ENCODE results near the gene PAGE2. TPM values are rescaled to one million over a fixed set of nuclear protein-coding genes. Genes with fewer than 3 reads are reported as not detected.
"Not testable (repeated sequence)": the region's sequence is repeated elsewhere in the genome, so short reads cannot be mapped to it uniquely, and the experiment has no call there.

PAGE2 gene, protein sequence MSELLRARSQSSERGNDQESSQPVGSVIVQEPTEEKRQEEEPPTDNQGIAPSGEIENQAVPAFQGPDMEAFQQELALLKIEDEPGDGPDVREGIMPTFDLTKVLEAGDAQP
- polyA plus RNA-seq (2013, experiment 1 of 4), result not detected
- polyA plus RNA-seq (2013, experiment 2 of 4), result not detected
- polyA plus RNA-seq (2013, experiment 3 of 4), result not detected
- polyA plus RNA-seq (2013, experiment 4 of 4), result not detected

DNA sequence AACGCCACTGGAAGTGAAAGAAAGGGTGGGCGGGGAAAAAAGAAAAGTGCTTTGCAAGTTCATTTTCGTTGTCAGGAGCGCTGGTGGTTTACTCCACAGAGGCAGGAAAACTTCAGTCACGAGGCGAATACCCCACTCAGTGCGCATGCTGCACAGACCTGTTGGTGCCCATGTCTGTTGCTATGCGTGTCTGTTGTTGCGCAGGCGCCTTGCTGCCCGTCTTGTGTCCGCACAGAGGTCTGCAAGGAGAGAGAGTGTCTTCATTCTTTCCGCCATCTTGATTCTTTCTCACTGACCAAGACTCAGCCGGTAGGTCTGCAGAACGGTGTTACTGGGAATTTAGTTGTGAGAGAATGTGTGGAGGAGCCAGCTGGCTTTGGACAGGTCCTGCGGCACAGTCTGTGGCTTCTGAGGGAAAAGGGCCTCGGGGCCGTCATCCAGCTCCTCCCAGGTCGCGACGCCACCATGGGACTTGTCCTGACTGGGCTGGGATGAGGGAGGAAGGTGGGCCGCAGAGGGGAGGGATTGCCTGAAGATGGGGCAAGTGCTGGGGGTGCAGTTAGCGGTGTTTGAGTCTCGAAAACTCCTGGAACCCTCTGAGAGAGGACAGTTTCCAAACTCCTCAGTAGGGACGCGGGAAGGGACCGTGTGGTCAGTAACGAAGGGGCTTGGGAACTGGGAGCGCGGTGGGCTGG is at the start of gene PAGE2:
Gene PAGE2, plus strand, starts transcription at position 224 of the 695 bp plus-strand sequence. CDS start 1,003 bp downstream, outside the sequence.
- no peak within 1 kb of the TSS for H3K4me3 ChIP-seq (ENCODE audit: insufficient read depth, low read depth, low read length)
- no peak within 1 kb of the TSS for H3K27ac ChIP-seq (ENCODE audit: insufficient read depth, low read depth, low read length, poor library complexity, severe bottlenecking)
- H3K27me3 ChIP-seq (ENCODE audit: control insufficient read depth, insufficient read depth, low read length, poor library complexity, severe bottlenecking), result no peaks in the 10 kb centered on the region
- H3K9me3 ChIP-seq (ENCODE audit: control insufficient read depth, low read length), result no peaks in the 10 kb centered on the region
- H3K36me3 ChIP-seq (ENCODE audit: control insufficient read depth, insufficient read depth, low read length), result no peaks in the 10 kb centered on the region
- 96 to 97% methylated on average over 28 to 30 of the region's 30 CpGs for WGBS, 2 experiments
- no peaks in the 10 kb centered on the region for H3K4me1 ChIP-seq (ENCODE audit: control insufficient read depth, insufficient read depth, low read length)

DNA sequence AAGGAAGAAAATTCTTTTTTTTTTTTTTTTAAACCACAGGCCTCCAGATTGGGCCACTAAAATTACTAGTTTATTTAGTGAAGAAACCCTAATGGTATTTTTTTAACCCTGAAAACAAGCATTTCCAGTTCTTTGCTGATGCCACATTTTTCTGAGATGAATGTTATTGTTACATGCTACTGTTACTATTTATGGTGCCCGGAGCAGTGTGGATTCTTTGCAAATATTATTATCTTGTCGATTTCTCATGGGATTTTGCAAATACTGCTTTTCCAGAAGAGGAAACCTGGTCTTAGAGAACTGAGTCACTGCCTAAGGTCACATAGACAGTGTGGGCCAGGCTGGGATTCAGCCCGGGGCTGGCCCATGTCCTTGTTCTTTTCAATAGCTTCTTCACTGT is 49.3 kb upstream of the PAGE2 start:
- Histone ChIP-seq H3K36me3 (ENCODE audit: control insufficient read depth, insufficient read depth, low read length) (no peaks in the 10 kb centered on the region), H3K27me3 (ENCODE audit: control insufficient read depth, insufficient read depth, low read length, poor library complexity, severe bottlenecking) (no peaks in the 10 kb centered on the region), H3K27ac (ENCODE audit: insufficient read depth, low read depth, low read length, poor library complexity, severe bottlenecking) (no peak overlapping the region), H3K4me1 (ENCODE audit: control insufficient read depth, insufficient read depth, low read length) (no peaks in the 10 kb centered on the region), H3K9me3 (ENCODE audit: control insufficient read depth, low read length) (no peaks in the 10 kb centered on the region), H3K4me3 (ENCODE audit: insufficient read depth, low read depth, low read length) (no peak overlapping the region)
- 87 to 98% methylated on average over 2 to 3 of the region's 3 CpGs for WGBS, 2 experiments

DNA sequence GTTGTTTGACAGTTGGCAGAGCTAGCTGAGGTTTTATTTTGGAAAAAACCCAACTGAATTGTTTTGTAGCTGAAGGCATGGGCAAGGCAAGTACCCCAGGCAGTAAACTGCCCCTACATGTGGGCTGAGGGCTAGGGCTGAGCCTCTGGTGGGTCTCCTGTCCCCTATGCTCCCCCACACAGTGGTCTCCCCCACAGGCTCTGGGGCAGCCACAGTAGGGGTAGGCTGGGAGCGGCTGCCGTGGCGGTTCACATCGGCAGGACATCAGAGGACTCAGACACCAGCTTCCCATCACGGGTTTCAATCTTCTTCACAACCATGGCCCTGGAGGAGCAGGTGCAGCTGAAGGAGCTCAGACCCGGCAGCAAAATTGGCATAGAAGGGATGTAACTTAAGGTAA is 47.3 kb upstream of the PAGE2 start:
- whole genome bisulfite sequencing, 2 experiments, result 92 to 95% methylated on average over 4 to 6 of the region's 6 CpGs
- H3K27me3 ChIP-seq (ENCODE audit: control insufficient read depth, insufficient read depth, low read length, poor library complexity, severe bottlenecking), result no peaks in the 10 kb centered on the region
- no peaks in the 10 kb centered on the region for H3K4me1 ChIP-seq (ENCODE audit: control insufficient read depth, insufficient read depth, low read length)
- H3K4me3 ChIP-seq (ENCODE audit: insufficient read depth, low read depth, low read length), result no peak overlapping the region
- H3K9me3 ChIP-seq (ENCODE audit: control insufficient read depth, low read length), result no peaks in the 10 kb centered on the region
- H3K36me3 ChIP-seq (ENCODE audit: control insufficient read depth, insufficient read depth, low read length), result no peaks in the 10 kb centered on the region
- no peak overlapping the region for H3K27ac ChIP-seq (ENCODE audit: insufficient read depth, low read depth, low read length, poor library complexity, severe bottlenecking)

DNA sequence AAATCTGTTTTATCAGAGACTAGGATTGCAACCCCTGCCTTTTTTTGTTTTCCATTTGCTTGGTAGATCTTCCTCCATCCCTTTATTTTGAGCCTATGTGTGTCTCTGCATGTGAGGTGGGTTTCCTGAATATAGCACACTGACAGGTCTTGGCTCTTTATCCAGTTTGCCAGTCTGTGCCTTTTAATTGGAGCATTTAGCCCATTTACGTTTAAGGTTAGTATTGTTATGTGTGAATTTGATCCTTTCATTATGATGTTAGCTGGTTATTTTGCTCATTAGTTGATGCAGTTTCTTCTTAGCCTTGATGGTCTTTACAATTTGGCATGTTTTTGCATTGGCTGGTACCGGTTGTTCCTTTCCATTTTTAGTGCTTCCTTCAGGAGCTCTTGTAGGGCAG is 38.2 kb upstream of the PAGE2 start:
- not testable (repeated sequence) for H3K4me3 ChIP-seq (ENCODE audit: insufficient read depth, low read depth, low read length); H3K27me3 ChIP-seq (ENCODE audit: control insufficient read depth, insufficient read depth, low read length, poor library complexity, severe bottlenecking); H3K4me1 ChIP-seq (ENCODE audit: control insufficient read depth, insufficient read depth, low read length); H3K9me3 ChIP-seq (ENCODE audit: control insufficient read depth, low read length); H3K27ac ChIP-seq (ENCODE audit: insufficient read depth, low read depth, low read length, poor library complexity, severe bottlenecking); H3K36me3 ChIP-seq (ENCODE audit: control insufficient read depth, insufficient read depth, low read length)
- WGBS, 2 experiments, result 94 to 97% methylated on average over 2 of the region's 2 CpGs

DNA sequence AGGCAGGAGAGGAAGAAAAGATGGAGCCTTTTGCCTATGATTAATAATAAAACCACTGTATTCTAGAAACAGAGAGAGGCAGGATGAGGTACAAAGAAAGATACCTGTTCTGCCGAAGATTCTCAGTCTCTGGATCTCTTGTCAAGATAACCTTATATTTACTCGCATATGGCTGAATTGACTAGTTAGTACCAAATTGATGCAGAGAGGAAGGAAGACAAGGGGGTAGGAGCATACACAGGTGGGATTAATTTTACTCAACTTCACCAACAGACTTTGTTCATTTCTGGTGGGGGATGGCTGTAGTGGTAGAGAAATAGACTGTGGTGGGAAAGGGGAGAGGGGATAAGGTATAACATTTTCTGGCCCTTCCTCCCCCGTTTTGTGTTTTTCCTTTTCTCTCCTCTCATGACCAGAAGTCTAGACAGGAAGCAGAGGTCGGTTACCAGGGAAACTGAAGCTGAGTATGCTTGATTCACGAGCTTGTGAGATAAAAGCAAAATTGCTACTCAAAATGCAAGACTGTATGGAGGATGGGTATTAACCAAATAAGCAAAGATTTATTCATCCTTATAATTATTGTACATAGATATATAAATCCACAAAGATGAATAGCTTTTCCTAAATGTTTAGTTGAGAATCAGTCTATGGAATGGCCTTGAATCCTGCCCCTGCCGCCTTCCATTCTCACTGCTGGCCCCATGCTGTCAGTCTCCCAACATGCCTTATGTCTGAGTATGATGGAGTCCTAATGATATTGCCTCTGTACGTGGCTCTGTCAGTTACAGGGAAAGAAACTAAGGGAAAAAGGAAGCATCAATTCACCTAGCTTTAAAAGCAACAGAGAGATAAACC is 31.8 kb upstream of the PAGE2 start:
- H3K4me1 ChIP-seq (ENCODE audit: control insufficient read depth, insufficient read depth, low read length), result no peaks in the 10 kb centered on the region
- no peak overlapping the region for H3K4me3 ChIP-seq (ENCODE audit: insufficient read depth, low read depth, low read length)
- H3K36me3 ChIP-seq (ENCODE audit: control insufficient read depth, insufficient read depth, low read length), result no peaks in the 10 kb centered on the region
- no peak overlapping the region for H3K27ac ChIP-seq (ENCODE audit: insufficient read depth, low read depth, low read length, poor library complexity, severe bottlenecking)
- H3K9me3 ChIP-seq (ENCODE audit: control insufficient read depth, low read length), result no peaks in the 10 kb centered on the region
- WGBS, 2 experiments, result 61 to 77% methylated on average over 4 of the region's 7 CpGs
- no peaks in the 10 kb centered on the region for H3K27me3 ChIP-seq (ENCODE audit: control insufficient read depth, insufficient read depth, low read length, poor library complexity, severe bottlenecking)

DNA sequence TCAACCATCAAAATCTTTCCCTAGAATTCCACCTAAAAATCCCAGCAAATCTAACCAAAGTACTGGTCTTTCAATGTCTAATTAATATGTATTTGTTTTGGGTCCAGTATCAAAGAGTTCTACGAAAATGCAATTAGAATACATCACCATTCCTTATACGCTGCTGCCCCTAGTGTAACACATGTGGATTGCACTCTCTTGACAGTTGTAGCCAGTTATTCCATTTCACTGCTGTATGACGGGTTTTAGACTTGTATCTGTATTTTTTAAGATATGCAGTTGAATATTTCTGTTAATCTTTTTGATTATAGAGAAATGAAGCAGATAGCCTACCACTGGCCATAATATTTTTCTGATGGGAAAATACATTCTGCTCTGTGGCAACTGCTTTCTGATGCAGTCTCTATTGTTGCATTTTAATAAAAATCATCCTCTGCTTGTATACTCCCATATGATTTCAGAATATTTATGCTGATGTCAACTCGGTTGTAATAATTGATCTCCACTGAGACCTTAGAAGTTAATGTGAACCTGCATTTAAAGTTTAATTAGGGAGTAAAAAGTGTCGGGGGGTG is 31.1 kb upstream of the PAGE2 start:
- H3K27me3 ChIP-seq (ENCODE audit: control insufficient read depth, insufficient read depth, low read length, poor library complexity, severe bottlenecking), result no peaks in the 10 kb centered on the region
- H3K4me1 ChIP-seq (ENCODE audit: control insufficient read depth, insufficient read depth, low read length), result no peaks in the 10 kb centered on the region
- H3K9me3 ChIP-seq (ENCODE audit: control insufficient read depth, low read length), result no peaks in the 10 kb centered on the region
- H3K27ac ChIP-seq (ENCODE audit: insufficient read depth, low read depth, low read length, poor library complexity, severe bottlenecking), result no peak overlapping the region
- WGBS, 2 experiments, result 18 to 56% methylated on average over 1 to 3 of the region's 5 CpGs
- no peak overlapping the region for H3K4me3 ChIP-seq (ENCODE audit: insufficient read depth, low read depth, low read length)
- H3K36me3 ChIP-seq (ENCODE audit: control insufficient read depth, insufficient read depth, low read length), result no peaks in the 10 kb centered on the region

DNA sequence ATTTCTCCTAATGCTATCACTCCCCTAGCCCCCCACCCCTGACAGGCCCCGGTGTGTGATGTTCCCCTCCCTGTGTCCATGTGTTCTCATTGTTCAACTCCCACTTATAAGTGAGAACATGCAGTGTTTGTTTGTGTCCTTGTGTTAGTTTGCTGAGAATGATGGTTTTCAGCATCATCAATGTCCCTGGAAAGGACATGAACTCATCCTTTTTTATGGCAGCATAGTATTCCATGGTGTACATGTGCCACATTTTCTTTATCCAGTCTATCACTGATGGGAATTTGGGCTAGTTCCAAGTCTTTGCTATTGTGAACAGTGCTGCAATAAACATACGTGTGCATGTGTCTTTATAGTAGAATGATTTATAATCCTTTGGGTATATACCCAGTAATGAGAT is 21.6 kb upstream of the PAGE2 start:
- not testable (repeated sequence) for H3K36me3 ChIP-seq (ENCODE audit: control insufficient read depth, insufficient read depth, low read length); H3K9me3 ChIP-seq (ENCODE audit: control insufficient read depth, low read length); H3K4me1 ChIP-seq (ENCODE audit: control insufficient read depth, insufficient read depth, low read length); H3K27me3 ChIP-seq (ENCODE audit: control insufficient read depth, insufficient read depth, low read length, poor library complexity, severe bottlenecking); H3K27ac ChIP-seq (ENCODE audit: insufficient read depth, low read depth, low read length, poor library complexity, severe bottlenecking); H3K4me3 ChIP-seq (ENCODE audit: insufficient read depth, low read depth, low read length)
- 95% methylated on average over 2 of the region's 2 CpGs; no CpG with 5 or more reads in 1 of the 2 experiments for WGBS, 2 experiments

DNA sequence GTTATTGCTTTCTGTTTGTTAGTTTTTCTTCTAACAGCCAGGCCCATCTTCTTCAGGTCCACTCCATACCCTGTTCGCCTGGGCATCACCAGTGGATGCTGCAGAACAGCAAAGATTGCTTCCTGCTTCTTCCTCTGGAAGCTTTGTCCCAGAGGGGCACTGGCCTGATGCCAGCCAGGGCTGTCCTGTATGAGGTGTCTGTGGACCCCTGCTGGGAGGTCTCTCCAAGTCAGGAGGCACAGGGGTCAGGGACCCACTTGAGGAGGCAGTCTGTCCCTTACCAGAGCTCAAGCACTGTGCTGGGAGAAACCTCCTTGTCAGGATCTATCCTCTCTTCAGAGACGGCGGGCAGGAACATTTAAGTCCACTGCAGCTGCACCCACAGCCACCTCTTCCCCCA is 16.5 kb upstream of the PAGE2 start:
- no peaks in the 10 kb centered on the region for H3K36me3 ChIP-seq (ENCODE audit: control insufficient read depth, insufficient read depth, low read length)
- no peaks in the 10 kb centered on the region for H3K27me3 ChIP-seq (ENCODE audit: control insufficient read depth, insufficient read depth, low read length, poor library complexity, severe bottlenecking)
- WGBS, 2 experiments, result 95 to 97% methylated on average over 3 of the region's 3 CpGs
- H3K4me1 ChIP-seq (ENCODE audit: control insufficient read depth, insufficient read depth, low read length), result no peaks in the 10 kb centered on the region
- H3K27ac ChIP-seq (ENCODE audit: insufficient read depth, low read depth, low read length, poor library complexity, severe bottlenecking), result no peak overlapping the region
- H3K9me3 ChIP-seq (ENCODE audit: control insufficient read depth, low read length), result no peaks in the 10 kb centered on the region
- H3K4me3 ChIP-seq (ENCODE audit: insufficient read depth, low read depth, low read length), result no peak overlapping the region

DNA sequence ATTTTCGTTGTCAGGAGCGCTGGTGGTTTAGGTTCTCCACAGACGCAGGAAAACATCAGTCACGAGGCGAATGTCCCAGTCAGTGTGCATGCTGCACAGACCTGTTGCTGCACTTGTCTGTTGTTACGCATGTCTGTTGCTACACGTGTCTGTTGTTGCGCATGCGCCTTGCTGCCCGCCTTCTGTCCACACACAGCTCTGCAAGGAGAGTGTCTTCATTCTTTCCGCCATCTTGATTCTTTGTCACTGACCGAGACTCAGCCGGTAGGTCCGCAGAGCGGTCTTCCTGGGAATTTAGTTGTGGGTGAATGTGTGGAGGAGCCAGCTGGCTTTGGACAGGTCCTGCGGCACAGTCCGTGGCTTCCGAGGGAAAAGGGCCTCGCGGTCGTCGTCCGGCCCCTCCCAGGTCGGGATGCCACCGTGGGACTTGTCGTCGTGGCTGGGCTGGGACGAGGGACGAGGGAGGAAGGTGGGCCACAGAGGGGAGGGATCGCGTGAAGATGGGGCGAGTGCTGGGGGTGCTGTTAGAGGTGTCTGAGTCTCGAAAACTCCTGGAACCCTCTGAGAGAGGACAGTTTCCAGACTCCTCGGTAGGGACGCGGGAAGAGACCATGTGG is 13.9 kb upstream of the PAGE2 start, which contains the start of gene PAGE2B:
Gene PAGE2B, plus strand, starts transcription at position 180 of the 617 bp plus-strand sequence. CDS start 1,012 bp downstream, outside the sequence.
- no peaks in the 10 kb centered on the region for H3K4me1 ChIP-seq (ENCODE audit: control insufficient read depth, insufficient read depth, low read length)
- no peaks in the 10 kb centered on the region for H3K36me3 ChIP-seq (ENCODE audit: control insufficient read depth, insufficient read depth, low read length)
- H3K4me3 ChIP-seq (ENCODE audit: insufficient read depth, low read depth, low read length), result no peak within 1 kb of the TSS
- 93 to 95% methylated on average over 36 of the region's 36 CpGs for WGBS, 2 experiments
- H3K27ac ChIP-seq (ENCODE audit: insufficient read depth, low read depth, low read length, poor library complexity, severe bottlenecking), result no peak within 1 kb of the TSS
- H3K9me3 ChIP-seq (ENCODE audit: control insufficient read depth, low read length), result no peaks in the 10 kb centered on the region
- H3K27me3 ChIP-seq (ENCODE audit: control insufficient read depth, insufficient read depth, low read length, poor library complexity, severe bottlenecking), result no peaks in the 10 kb centered on the region
